Left ventricle myocardium inferior (tissue), 1 donor: ENCODE results near the gene HOXA2. TPM values are rescaled to one million over a fixed set of nuclear protein-coding genes. Genes with fewer than 3 reads are reported as not detected.

Experiments used
- DNase-seq: peaks from one replicate; pipeline ENCODE4 v3.0.0-alpha.2; 2020
- H3K27ac ChIP-seq: fragments of 200-600 bp; replicated peaks from 2 replicates; pipeline ENCODE4 v1.8.0; 2021
- H3K27me3 ChIP-seq: fragments of 200-600 bp; 2 replicates; pipeline ENCODE4 v1.8.0; 2021; ENCODE audit warnings: low read depth
- H3K36me3 ChIP-seq: fragments of 200-600 bp; 2 replicates; pipeline ENCODE4 v1.8.0; 2021
- H3K4me1 ChIP-seq: fragments of 200-600 bp; 2 replicates; pipeline ENCODE4 v1.8.0; 2021
- H3K4me3 ChIP-seq: fragments of 200-600 bp; 2 replicates; pipeline ENCODE4 v1.8.0; 2021; ENCODE audit warnings: mild to moderate bottlenecking, moderate library complexity
- H3K9me3 ChIP-seq: fragments of 200-600 bp; replicated peaks from 2 replicates; pipeline ENCODE4 v1.8.0; 2021
- CTCF ChIP-seq: fragments of 200-600 bp; IDR thresholded peaks from 2 replicates; pipeline ENCODE4 v1.8.0; 2021; ENCODE audit warnings: antibody characterized with exemption, mild to moderate bottlenecking, borderline replicate concordance
- intact Hi-C: fragments of 100-400 bp; cut with micrococcal nuclease; formaldehyde crosslinking; loops from one replicate; pipeline ENCODE4 v1.11.0; 2022
- total RNA-seq: library from RNA; stranded (reverse); fragmentation: NEBNext Ultra II Directional; extraction: Animal tissue kit (Norgen Biotek cat#: 25700); gene quantifications from one replicate; pipeline ENCODE4 v1.2.1, GENCODE V29; 2021
- donor health status: DM: no; HTN: yes; CAD: no; lungs with severe emphysema.

The HOXA2 gene
- total RNA-seq, 1 donor from 2014 or later: not detected

- TF ChIP-seq CTCF: no peak
- Histone ChIP-seq H3K4me1 (no peaks in the 10 kb centered on the region), H3K36me3 (no peaks in the 10 kb centered on the region), H3K4me3 (no peak overlapping the region), H3K9me3 (peaks cover 12% of the 10 kb centered on the region), H3K27me3 (peaks cover 74% of the 10 kb centered on the region), H3K27ac (no peak overlapping the region)
- intact Hi-C loops: no loop called here
- no peak for DNase-seq
Observed at GRCh38 chr7:27078616-27079233, 23.8 kb downstream of the HOXA2 start.

GRCh38 chr7:27073076-27073475 lies 29.4 kb downstream of the HOXA2 start:
- no peak overlapping the region for H3K4me3 ChIP-seq
- H3K36me3 ChIP-seq: no peaks in the 10 kb centered on the region
- peaks cover 12% of the 10 kb centered on the region for H3K9me3 ChIP-seq
- DNase-seq: no peak
- no peak overlapping the region for H3K27ac ChIP-seq
- no peak for TF ChIP-seq CTCF
- H3K27me3 ChIP-seq: peaks cover 69% of the 10 kb centered on the region
- intact Hi-C loops: no loop called here
- H3K4me1 ChIP-seq: no peaks in the 10 kb centered on the region

- Histone ChIP-seq H3K9me3 (peaks cover 12% of the 10 kb centered on the region), H3K27me3 (peaks cover 71% of the 10 kb centered on the region), H3K4me1 (no peaks in the 10 kb centered on the region), H3K36me3 (no peaks in the 10 kb centered on the region), H3K27ac (no peak overlapping the region), H3K4me3 (no peak overlapping the region)
- no peak for DNase-seq
- no peak for TF ChIP-seq CTCF
- intact Hi-C loops: no loop called here
Observed at GRCh38 chr7:27071622-27072390, 30.7 kb downstream of the HOXA2 start.

GRCh38 chr7:27068259-27068658 lies 34.2 kb downstream of the HOXA2 start:
- Histone ChIP-seq H3K36me3 (no peaks in the 10 kb centered on the region), H3K27me3 (peaks cover 55% of the 10 kb centered on the region), H3K4me1 (no peaks in the 10 kb centered on the region), H3K27ac (no peak overlapping the region), H3K4me3 (no peak overlapping the region), H3K9me3 (no peaks in the 10 kb centered on the region)
- DNase-seq: no peak
- no peak for TF ChIP-seq CTCF
- intact Hi-C loops: no loop called here

- Histone ChIP-seq H3K27ac (no peak overlapping the region), H3K9me3 (no peaks in the 10 kb centered on the region), H3K4me3 (no peak overlapping the region), H3K4me1 (no peaks in the 10 kb centered on the region), H3K36me3 (no peaks in the 10 kb centered on the region), H3K27me3 (peaks cover 64% of the 10 kb centered on the region)
- DNase-seq: no peak
- intact Hi-C loops: no loop called here
- no peak for TF ChIP-seq CTCF
Observed at GRCh38 chr7:27066148-27066547, 36.3 kb downstream of the HOXA2 start.
